ENCODE data around the gene ATP11B. TPM values are rescaled to one million over a fixed set of nuclear protein-coding genes. Genes with fewer than 3 reads are reported as not detected.
A peak's percentile ranks its signal among the peaks of the same experiment; 100 is the strongest.
"Not testable (repeated sequence)": the region's sequence is repeated elsewhere in the genome, so short reads cannot be mapped to it uniquely, and the experiment has no call there.

ATP11B gene
- total RNA-seq, 1 experiment from 2014 or later = 58.1 TPM

- intact Hi-C loops (cut with micrococcal nuclease; ENCODE audit: unreplicated experiment) = loop anchor here (1.0 kb wide), 1 partner anchor 35 kb away; no protein-coding TSS in a partner anchor
- Histone ChIP-seq H3K36me3 (ENCODE audit: control insufficient read depth, insufficient read depth, low read length) (no peaks in the 10 kb centered on the region), H3K4me3 (ENCODE audit: low read depth, low read length) (no peak overlapping the region), H3K4me1 (0 out of 2 replicates have a peak, but pooled peaks cover 13% of the 10 kb centered on the region), H3K27me3 (replicated peaks; ENCODE audit: control insufficient read depth, insufficient read depth, low read length) (no peaks in the 10 kb centered on the region), H3K9me3 (no peaks in the 10 kb centered on the region)
- DNase-seq = peak in 1 of 2 experiments; percentile 26
- TF ChIP-seq CTCF (IDR thresholded peaks at IDR 0.05; ENCODE audit: insufficient read depth in 1 of 2, low read depth in 1 of 2, low read length in 1 of 2, severe bottlenecking in 1 of 2, unreplicated experiment in 1 of 2) = no peak
- no TSS peak for BruUV-seq (replicated peaks)
- ChIA-PET CTCF (no interaction called here), POLR2A (no interaction called here)
- Mint-ChIP-seq H3K27ac (ENCODE audit: unreplicated experiment) (peak overlapping the region; percentile 25), H3K4me3 (ENCODE audit: unreplicated experiment) (peak overlapping the region; percentile 95), H3K36me3 (ENCODE audit: insufficient read depth, unreplicated experiment) (peaks cover 5% of the 10 kb centered on the region), H3K27me3 (ENCODE audit: insufficient read depth, unreplicated experiment) (no peaks in the 10 kb centered on the region), H3K4me1 (ENCODE audit: low read depth, unreplicated experiment) (peaks cover 9% of the 10 kb centered on the region), H3K9me3 (ENCODE audit: unreplicated experiment) (no peaks in the 10 kb centered on the region)
Measured at GRCh38 chr3:182795389-182795782, 2.1 kb downstream of the ATP11B start.

- peaks cover 9% of the 10 kb centered on the region for H3K4me1 Mint-ChIP-seq (ENCODE audit: low read depth, unreplicated experiment)
- no peaks in the 10 kb centered on the region for H3K36me3 ChIP-seq (ENCODE audit: control insufficient read depth, insufficient read depth, low read length)
- H3K27ac Mint-ChIP-seq (ENCODE audit: unreplicated experiment) = no peak overlapping the region
- no peaks in the 10 kb centered on the region for H3K27me3 ChIP-seq (replicated peaks; ENCODE audit: control insufficient read depth, insufficient read depth, low read length)
- H3K4me3 Mint-ChIP-seq (ENCODE audit: unreplicated experiment) = no peak overlapping the region
- CTCF ChIA-PET = no interaction called here
- intact Hi-C loops (cut with micrococcal nuclease; ENCODE audit: unreplicated experiment) = no loop called here
- no TSS peak for BruUV-seq (replicated peaks)
- no peaks in the 10 kb centered on the region for H3K9me3 ChIP-seq
- TF ChIP-seq CTCF (IDR thresholded peaks at IDR 0.05; ENCODE audit: insufficient read depth in 1 of 2, low read depth in 1 of 2, low read length in 1 of 2, severe bottlenecking in 1 of 2, unreplicated experiment in 1 of 2) = no peak
- H3K36me3 Mint-ChIP-seq (ENCODE audit: insufficient read depth, unreplicated experiment) = peaks cover 5% of the 10 kb centered on the region
- H3K27me3 Mint-ChIP-seq (ENCODE audit: insufficient read depth, unreplicated experiment) = no peaks in the 10 kb centered on the region
- POLR2A ChIA-PET = no interaction called here
- H3K4me1 ChIP-seq = 0 out of 2 replicates have a peak, but pooled peaks cover 13% of the 10 kb centered on the region
- no peaks in the 10 kb centered on the region for H3K9me3 Mint-ChIP-seq (ENCODE audit: unreplicated experiment)
- DNase-seq = no peak
- H3K4me3 ChIP-seq (ENCODE audit: low read depth, low read length) = no peak overlapping the region
Measured at GRCh38 chr3:182796310-182796709, 3.0 kb downstream of the ATP11B start.

GRCh38 chr3:182797876-182798275, 4.6 kb downstream of the ATP11B start:
- Mint-ChIP-seq H3K4me1 (ENCODE audit: low read depth, unreplicated experiment) (peaks cover 16% of the 10 kb centered on the region), H3K36me3 (ENCODE audit: insufficient read depth, unreplicated experiment) (peaks cover 3% of the 10 kb centered on the region), H3K27ac (ENCODE audit: unreplicated experiment) (no peak overlapping the region), H3K4me3 (ENCODE audit: unreplicated experiment) (no peak overlapping the region), H3K9me3 (ENCODE audit: unreplicated experiment) (no peaks in the 10 kb centered on the region), H3K27me3 (ENCODE audit: insufficient read depth, unreplicated experiment) (no peaks in the 10 kb centered on the region)
- POLR2A ChIA-PET = no interaction called here
- BruUV-seq (replicated peaks) = no TSS peak
- no peak for TF ChIP-seq CTCF (IDR thresholded peaks at IDR 0.05; ENCODE audit: insufficient read depth in 1 of 2, low read depth in 1 of 2, low read length in 1 of 2, severe bottlenecking in 1 of 2, unreplicated experiment in 1 of 2)
- peaks cover 23% of the 10 kb centered on the region for H3K4me1 ChIP-seq
- DNase-seq = no peak
- no peaks in the 10 kb centered on the region for H3K27me3 ChIP-seq (replicated peaks; ENCODE audit: control insufficient read depth, insufficient read depth, low read length)
- CTCF ChIA-PET = no interaction called here
- H3K36me3 ChIP-seq (ENCODE audit: control insufficient read depth, insufficient read depth, low read length) = no peaks in the 10 kb centered on the region
- no peak overlapping the region for H3K4me3 ChIP-seq (ENCODE audit: low read depth, low read length)
- intact Hi-C loops (cut with micrococcal nuclease; ENCODE audit: unreplicated experiment) = no loop called here
- no peaks in the 10 kb centered on the region for H3K9me3 ChIP-seq

GRCh38 chr3:182799143-182799542, 5.8 kb downstream of the ATP11B start:
- CTCF ChIA-PET; H3K36me3 ChIP-seq (ENCODE audit: control insufficient read depth, insufficient read depth, low read length); H3K27me3 ChIP-seq (replicated peaks; ENCODE audit: control insufficient read depth, insufficient read depth, low read length); H3K9me3 Mint-ChIP-seq (ENCODE audit: unreplicated experiment); DNase-seq; POLR2A ChIA-PET; H3K27ac Mint-ChIP-seq (ENCODE audit: unreplicated experiment); H3K4me3 ChIP-seq (ENCODE audit: low read depth, low read length); BruUV-seq (replicated peaks); intact Hi-C loops (cut with micrococcal nuclease; ENCODE audit: unreplicated experiment); H3K36me3 Mint-ChIP-seq (ENCODE audit: insufficient read depth, unreplicated experiment); H3K4me3 Mint-ChIP-seq (ENCODE audit: unreplicated experiment); H3K9me3 ChIP-seq; H3K27me3 Mint-ChIP-seq (ENCODE audit: insufficient read depth, unreplicated experiment): not testable (repeated sequence)
- peaks cover 16% of the 10 kb centered on the region for H3K4me1 Mint-ChIP-seq (ENCODE audit: low read depth, unreplicated experiment)
- H3K4me1 ChIP-seq = peaks cover 27% of the 10 kb centered on the region
